ENCODE measurements around the gene DPEP1.
"Not testable (repeated sequence)": the region's sequence is repeated elsewhere in the genome, so short reads cannot be mapped to it uniquely, and the experiment has no call there.

The DPEP1 gene

GRCh38 chr16:89670496-89671431 is 57.3 kb downstream of the DPEP1 start:
- peaks cover 5% of the 10 kb centered on the region for H3K36me3 ChIP-seq
- TF ChIP-seq, protein P1, sequence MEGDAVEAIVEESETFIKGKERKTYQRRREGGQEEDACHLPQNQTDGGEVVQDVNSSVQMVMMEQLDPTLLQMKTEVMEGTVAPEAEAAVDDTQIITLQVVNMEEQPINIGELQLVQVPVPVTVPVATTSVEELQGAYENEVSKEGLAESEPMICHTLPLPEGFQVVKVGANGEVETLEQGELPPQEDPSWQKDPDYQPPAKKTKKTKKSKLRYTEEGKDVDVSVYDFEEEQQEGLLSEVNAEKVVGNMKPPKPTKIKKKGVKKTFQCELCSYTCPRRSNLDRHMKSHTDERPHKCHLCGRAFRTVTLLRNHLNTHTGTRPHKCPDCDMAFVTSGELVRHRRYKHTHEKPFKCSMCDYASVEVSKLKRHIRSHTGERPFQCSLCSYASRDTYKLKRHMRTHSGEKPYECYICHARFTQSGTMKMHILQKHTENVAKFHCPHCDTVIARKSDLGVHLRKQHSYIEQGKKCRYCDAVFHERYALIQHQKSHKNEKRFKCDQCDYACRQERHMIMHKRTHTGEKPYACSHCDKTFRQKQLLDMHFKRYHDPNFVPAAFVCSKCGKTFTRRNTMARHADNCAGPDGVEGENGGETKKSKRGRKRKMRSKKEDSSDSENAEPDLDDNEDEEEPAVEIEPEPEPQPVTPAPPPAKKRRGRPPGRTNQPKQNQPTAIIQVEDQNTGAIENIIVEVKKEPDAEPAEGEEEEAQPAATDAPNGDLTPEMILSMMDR (IDR thresholded peaks at IDR 0.05), result no peak
- H3K9me3 ChIP-seq, result no peaks in the 10 kb centered on the region
- H3K4me3 ChIP-seq (ENCODE audit: low read depth in 1 of 2, low read length in 1 of 2), result no peak overlapping the region
- peaks cover 12% of the 10 kb centered on the region for H3K27me3 ChIP-seq
- H3K27ac ChIP-seq, result no peak overlapping the region
- peaks cover 0 to 3% of the 10 kb centered on the region in 2 experiments for H3K4me1 ChIP-seq (ENCODE audit: control insufficient read depth in 1 of 2, insufficient read depth in 1 of 2, low read depth in 1 of 2, low read length in 1 of 2)

GRCh38 chr16:89671565-89671964 is 58.1 kb downstream of the DPEP1 start:
- H3K9me3 ChIP-seq; H3K27ac ChIP-seq; H3K4me3 ChIP-seq (ENCODE audit: low read depth in 1 of 2, low read length in 1 of 2); H3K4me1 ChIP-seq (ENCODE audit: control insufficient read depth in 1 of 2, insufficient read depth in 1 of 2, low read depth in 1 of 2, low read length in 1 of 2); H3K36me3 ChIP-seq: not testable (repeated sequence)
- peaks cover 12% of the 10 kb centered on the region for H3K27me3 ChIP-seq

DNA sequence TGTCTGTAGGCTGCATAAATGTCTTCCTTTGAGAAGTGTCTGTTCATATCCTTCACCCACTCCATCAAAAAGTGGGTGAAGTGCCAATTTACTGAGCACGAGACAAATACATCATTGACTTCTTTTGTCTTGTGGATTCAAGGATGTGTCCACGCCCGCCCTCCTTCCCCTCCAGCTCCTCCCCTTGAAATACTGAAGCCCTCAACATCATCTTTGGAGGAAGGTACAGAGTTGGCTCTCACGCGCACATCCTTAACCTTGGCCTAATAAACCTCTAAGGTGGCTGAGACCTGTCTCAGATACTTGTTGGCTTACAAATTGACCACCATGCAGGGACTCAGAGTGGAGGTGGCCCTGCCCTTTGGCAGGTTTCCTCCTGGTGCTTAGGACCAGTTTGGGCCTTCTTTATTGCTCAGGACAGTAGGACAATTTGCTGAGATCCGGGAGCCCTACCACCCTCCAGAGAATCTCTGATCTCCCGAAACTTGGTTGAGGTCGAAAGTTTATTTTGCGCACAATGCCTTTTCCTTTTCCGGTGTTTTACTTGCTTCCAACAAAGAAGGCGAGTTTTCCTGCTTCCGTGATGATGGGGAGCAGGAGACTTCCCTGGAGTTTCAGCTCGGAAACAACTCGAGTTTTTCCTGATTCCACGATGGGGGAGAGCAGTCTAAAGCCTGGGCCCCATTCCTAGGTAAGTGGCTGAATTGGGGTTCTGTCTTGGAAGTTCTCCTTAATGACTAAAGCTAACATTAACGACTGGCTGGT is 58.9 kb downstream of the DPEP1 start:
- H3K27me3 ChIP-seq, result peaks cover 12% of the 10 kb centered on the region
- no peaks in the 10 kb centered on the region for H3K9me3 ChIP-seq
- no peak overlapping the region for H3K4me3 ChIP-seq (ENCODE audit: low read depth in 1 of 2, low read length in 1 of 2)
- H3K27ac ChIP-seq, result no peak overlapping the region
- peaks cover 5% of the 10 kb centered on the region for H3K36me3 ChIP-seq
- H3K4me1 ChIP-seq (ENCODE audit: control insufficient read depth in 1 of 2, insufficient read depth in 1 of 2, low read depth in 1 of 2, low read length in 1 of 2), result peaks cover 0 to 3% of the 10 kb centered on the region in 2 experiments
- TF ChIP-seq, protein P1 (IDR thresholded peaks at IDR 0.05), result no peak

GRCh38 chr16:89678258-89678657 is 64.8 kb downstream of the DPEP1 start:
- H3K4me1 ChIP-seq (ENCODE audit: control insufficient read depth in 1 of 2, insufficient read depth in 1 of 2, low read depth in 1 of 2, low read length in 1 of 2), result no peaks in the 10 kb centered on the region

DNA sequence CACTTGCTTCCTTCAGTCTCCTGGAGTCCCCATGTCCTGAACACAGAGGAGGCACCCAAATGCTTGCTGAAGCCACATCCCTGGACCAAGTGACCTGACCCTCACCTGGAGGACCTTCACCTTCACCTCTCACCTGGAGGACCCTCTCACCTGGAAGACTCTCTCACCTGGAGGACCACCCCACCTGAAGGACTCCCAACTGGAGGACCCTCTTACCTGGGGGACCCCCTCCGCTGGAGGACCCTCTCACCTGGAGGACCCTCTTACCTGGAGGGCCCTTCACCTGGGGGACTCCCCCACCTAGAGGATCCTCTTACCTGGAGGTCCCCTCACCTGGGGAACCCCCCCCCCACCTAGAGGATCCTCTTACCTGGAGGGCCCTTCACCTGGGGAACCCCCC is 72.5 kb downstream of the DPEP1 start:
- Histone ChIP-seq H3K27ac (no peak overlapping the region), H3K27me3 (no peaks in the 10 kb centered on the region), H3K9me3 (no peaks in the 10 kb centered on the region), H3K4me1 (ENCODE audit: control insufficient read depth in 1 of 2, insufficient read depth in 1 of 2, low read depth in 1 of 2, low read length in 1 of 2) (peaks cover 12% of the 10 kb centered on the region in 2 experiments), H3K4me3 (ENCODE audit: low read depth in 1 of 2, low read length in 1 of 2) (peak overlapping the region in 1 of 2 experiments; percentile 99), H3K36me3 (no peaks in the 10 kb centered on the region)
- TF ChIP-seq, protein P1 (IDR thresholded peaks at IDR 0.05), result no peak

More at GRCh38 chr16:89678258-89678657, 64.8 kb downstream of the DPEP1 start:
- H3K4me3 ChIP-seq (ENCODE audit: low read depth in 1 of 2, low read length in 1 of 2), result no peak overlapping the region
- H3K9me3 ChIP-seq, result peaks cover 6% of the 10 kb centered on the region
- TF ChIP-seq, protein P1 (IDR thresholded peaks at IDR 0.05), result no peak
- H3K36me3 ChIP-seq, result no peaks in the 10 kb centered on the region
- no peaks in the 10 kb centered on the region for H3K27me3 ChIP-seq
- no peak overlapping the region for H3K27ac ChIP-seq
